ENCODE data around the gene RRM2. TPM values are rescaled to one million over a fixed set of nuclear protein-coding genes. Genes with fewer than 3 reads are reported as not detected.
A peak's percentile ranks its signal among the peaks of the same experiment; 100 is the strongest.
"Not testable (repeated sequence)": the region's sequence is repeated elsewhere in the genome, so short reads cannot be mapped to it uniquely, and the experiment has no call there.

Gene RRM2
- total RNA-seq, 1 experiment from 2014 or later: 163 TPM

GRCh38 chr2:10091182-10091888 lies 31.2 kb upstream of the RRM2 start:
- no peak overlapping the region for H3K9ac ChIP-seq (ENCODE audit: extremely low read depth, insufficient read length, low read length)
- H3K9me3 ChIP-seq (ENCODE audit: control insufficient read depth, low read depth, low read length): no peaks in the 10 kb centered on the region
- peaks cover 21 to 24% of the 10 kb centered on the region in 2 experiments for H3K4me1 Mint-ChIP-seq

GRCh38 chr2:10091889-10092244 lies 30.7 kb upstream of the RRM2 start:
- H4K5ac ChIP-seq (ENCODE audit: insufficient read length, low read depth, low read length); H2BK120ac ChIP-seq (ENCODE audit: low read depth, low read length, poor library complexity, severe bottlenecking); H3K4me3 Mint-ChIP-seq; H2AK5ac ChIP-seq (ENCODE audit: insufficient read length, low read length); H4K8ac ChIP-seq (replicated peaks; ENCODE audit: insufficient read length, low read depth, low read length); H4K20me1 ChIP-seq (ENCODE audit: control insufficient read depth, insufficient read depth, insufficient read length); H2BK12ac ChIP-seq (ENCODE audit: insufficient read length, low read depth, low read length); H3K36me3 Mint-ChIP-seq (ENCODE audit: insufficient read depth in 1 of 3, low read depth in 3 of 3); H3K79me1 ChIP-seq (ENCODE audit: insufficient read depth, low read depth, low read length, poor library complexity, severe bottlenecking); H3K23me2 ChIP-seq (ENCODE audit: insufficient read length, low read depth, low read length, poor library complexity, severe bottlenecking); H4K91ac ChIP-seq (ENCODE audit: insufficient read length, low read depth, low read length); H3K4me1 ChIP-seq (ENCODE audit: insufficient read depth, low read length); DNase-seq; H3K14ac ChIP-seq (ENCODE audit: insufficient read depth, low read length); H3K9ac ChIP-seq (ENCODE audit: extremely low read depth, insufficient read length, low read length); H2BK15ac ChIP-seq (ENCODE audit: low read depth, low read length); H3K4me2 ChIP-seq (ENCODE audit: insufficient read depth, insufficient read length, low read length); H3K4ac ChIP-seq (ENCODE audit: low read depth, low read length); H3K27ac ChIP-seq (ENCODE audit: insufficient read length, low read depth, low read length); H2BK20ac ChIP-seq (ENCODE audit: low read depth, low read length, poor library complexity, severe bottlenecking); H2AFZ ChIP-seq (ENCODE audit: low read length); H3K9me3 Mint-ChIP-seq; H2BK5ac ChIP-seq (ENCODE audit: insufficient read length, low read length); H3K18ac ChIP-seq (ENCODE audit: insufficient read length, low read depth, low read length); H3K27me3 ChIP-seq (ENCODE audit: insufficient read depth, low read length); H3K9me3 ChIP-seq (ENCODE audit: control insufficient read depth, low read depth, low read length); H3K23ac ChIP-seq (ENCODE audit: insufficient read length, low read depth, low read length); H3K27ac Mint-ChIP-seq; H3T11ph ChIP-seq (ENCODE audit: low read length); H3K79me2 ChIP-seq (ENCODE audit: insufficient read depth, low read length); H3K56ac ChIP-seq (ENCODE audit: insufficient read length, low read depth, low read length): not testable (repeated sequence)
- no CpG with 5 or more reads among the region's 2 CpGs for WGBS (ENCODE audit: extremely low coverage, insufficient read length, low lambda C conversion rate)
- H3K27me3 Mint-ChIP-seq (ENCODE audit: low read depth): peaks cover 12% of the 10 kb centered on the region
- peaks cover 23 to 27% of the 10 kb centered on the region in 2 experiments for H3K4me1 Mint-ChIP-seq

More at GRCh38 chr2:10091182-10091888, 31.2 kb upstream of the RRM2 start:
- Mint-ChIP-seq H3K36me3 (ENCODE audit: insufficient read depth in 1 of 3, low read depth in 3 of 3) (peaks cover 0 to 2% (median 0%) of the 10 kb centered on the region in 3 experiments; a peak in 1 of 7 replicates), H3K4me3 (no peak overlapping the region), H3K9me3 (no peaks in the 10 kb centered on the region; a peak in 1 of 5 replicates), H3K27me3 (ENCODE audit: low read depth) (peaks cover 12% of the 10 kb centered on the region), H3K27ac (no peak overlapping the region)
- Histone ChIP-seq H4K91ac (ENCODE audit: insufficient read length, low read depth, low read length) (no peak overlapping the region), H3K27ac (ENCODE audit: insufficient read length, low read depth, low read length) (no peak overlapping the region), H3K23me2 (ENCODE audit: insufficient read length, low read depth, low read length, poor library complexity, severe bottlenecking) (no peaks in the 10 kb centered on the region), H3K18ac (ENCODE audit: insufficient read length, low read depth, low read length) (no peak overlapping the region), H4K5ac (ENCODE audit: insufficient read length, low read depth, low read length) (no peak overlapping the region), H3K79me1 (ENCODE audit: insufficient read depth, low read depth, low read length, poor library complexity, severe bottlenecking) (no peaks in the 10 kb centered on the region), H4K20me1 (ENCODE audit: control insufficient read depth, insufficient read depth, insufficient read length) (no peaks in the 10 kb centered on the region), H3K23ac (ENCODE audit: insufficient read length, low read depth, low read length) (no peak overlapping the region), H3K56ac (ENCODE audit: insufficient read length, low read depth, low read length) (no peak overlapping the region), H2AFZ (ENCODE audit: low read length) (no peak overlapping the region), H3K4me2 (ENCODE audit: insufficient read depth, insufficient read length, low read length) (no peak overlapping the region), H2AK5ac (ENCODE audit: insufficient read length, low read length) (no peak overlapping the region), H3K4ac (ENCODE audit: low read depth, low read length) (no peak overlapping the region), H3K27me3 (ENCODE audit: insufficient read depth, low read length) (no peaks in the 10 kb centered on the region), H2BK20ac (ENCODE audit: low read depth, low read length, poor library complexity, severe bottlenecking) (no peak overlapping the region), H2BK5ac (ENCODE audit: insufficient read length, low read length) (no peak overlapping the region), H3K4me1 (ENCODE audit: insufficient read depth, low read length) (no peaks in the 10 kb centered on the region), H2BK12ac (ENCODE audit: insufficient read length, low read depth, low read length) (no peak overlapping the region), H3K14ac (ENCODE audit: insufficient read depth, low read length) (no peak overlapping the region), H2BK120ac (ENCODE audit: low read depth, low read length, poor library complexity, severe bottlenecking) (no peak overlapping the region), H3K79me2 (ENCODE audit: insufficient read depth, low read length) (no peaks in the 10 kb centered on the region), H4K8ac (replicated peaks; ENCODE audit: insufficient read length, low read depth, low read length) (no peak overlapping the region), H3T11ph (ENCODE audit: low read length) (no peak overlapping the region), H2BK15ac (ENCODE audit: low read depth, low read length) (no peak overlapping the region)
- no peak for TF ChIP-seq CTCF (conservative IDR thresholded peaks at IDR 0.05)
- peak; percentile 39 for DNase-seq
- no CpG with 5 or more reads among the region's 52 CpGs for WGBS (ENCODE audit: extremely low coverage, insufficient read length, low lambda C conversion rate)
